GM15510 (cell line): ENCODE results near the gene AFAP1.

Experiments used
- POLR2A ChIP-seq: IDR thresholded peaks from 3 replicates; pipeline ENCODE4 v1.6.1; 2011; ENCODE audit warnings: borderline replicate concordance; ENCODE audit not compliant: insufficient read length; ENCODE audit errors: extremely low read depth

The AFAP1 gene

GRCh38 chr4:7787681-7788141 lies 151.9 kb downstream of the AFAP1 start:
- TF ChIP-seq POLR2A = no peak

- no peak for TF ChIP-seq POLR2A
Observed at GRCh38 chr4:7787067-7787466, 152.6 kb downstream of the AFAP1 start.

GRCh38 chr4:7786517-7786916 lies 153.1 kb downstream of the AFAP1 start:
- no peak for TF ChIP-seq POLR2A

GRCh38 chr4:7786040-7786439 lies 153.6 kb downstream of the AFAP1 start:
- no peak for TF ChIP-seq POLR2A

GRCh38 chr4:7785017-7785416 lies 154.6 kb downstream of the AFAP1 start:
- TF ChIP-seq POLR2A = no peak

GRCh38 chr4:7784131-7784870 lies 155.4 kb downstream of the AFAP1 start:
- TF ChIP-seq POLR2A = no peak

GRCh38 chr4:7783541-7783940 lies 156.1 kb downstream of the AFAP1 start:
- TF ChIP-seq POLR2A = no peak

- no peak for TF ChIP-seq POLR2A
Observed at GRCh38 chr4:7782783-7783182, 156.9 kb downstream of the AFAP1 start.

GRCh38 chr4:7781993-7782392 lies 157.7 kb downstream of the AFAP1 start:
- TF ChIP-seq POLR2A = no peak

- no peak for TF ChIP-seq POLR2A
Observed at GRCh38 chr4:7781366-7781765, 158.3 kb downstream of the AFAP1 start.

GRCh38 chr4:7780751-7781348 lies 158.8 kb downstream of the AFAP1 start:
- no peak for TF ChIP-seq POLR2A

- TF ChIP-seq POLR2A = no peak
Observed at GRCh38 chr4:7779432-7779768, 160.3 kb downstream of the AFAP1 start.

- TF ChIP-seq POLR2A = no peak
Observed at GRCh38 chr4:7778510-7779431, 160.9 kb downstream of the AFAP1 start.

GRCh38 chr4:7777871-7778509 lies 161.7 kb downstream of the AFAP1 start:
- TF ChIP-seq POLR2A = no peak
